Right lung (tissue), 5 donors: Measurements from ENCODE around the gene TEX19. TPM values are rescaled to one million over a fixed set of nuclear protein-coding genes. Genes with fewer than 3 reads are reported as not detected.
"Not testable (repeated sequence)": the region's sequence is repeated elsewhere in the genome, so short reads cannot be mapped to it uniquely, and the experiment has no call there.

Source experiments
- DNase-seq, 2 donors: peaks; one replicate each; pipeline ENCODE4 v3.0.0-alpha.2; 2013
- polyA plus RNA-seq, 5 donors: library from polyadenylated mRNA; unstranded; fragments of 120-200 nt; gene quantifications; one replicate each; pipeline versions ENCODE4 v1.2.1 to v1.2.3, GENCODE V29; 2013; ENCODE audit warnings: inconsistent platforms in 1 of 5, low replicate concordance in 1 of 5; ENCODE audit not compliant: insufficient read length in 5 of 5, insufficient read depth in 1 of 5

TEX19 gene
- polyA plus RNA-seq, 5 donors: not detected

DNA sequence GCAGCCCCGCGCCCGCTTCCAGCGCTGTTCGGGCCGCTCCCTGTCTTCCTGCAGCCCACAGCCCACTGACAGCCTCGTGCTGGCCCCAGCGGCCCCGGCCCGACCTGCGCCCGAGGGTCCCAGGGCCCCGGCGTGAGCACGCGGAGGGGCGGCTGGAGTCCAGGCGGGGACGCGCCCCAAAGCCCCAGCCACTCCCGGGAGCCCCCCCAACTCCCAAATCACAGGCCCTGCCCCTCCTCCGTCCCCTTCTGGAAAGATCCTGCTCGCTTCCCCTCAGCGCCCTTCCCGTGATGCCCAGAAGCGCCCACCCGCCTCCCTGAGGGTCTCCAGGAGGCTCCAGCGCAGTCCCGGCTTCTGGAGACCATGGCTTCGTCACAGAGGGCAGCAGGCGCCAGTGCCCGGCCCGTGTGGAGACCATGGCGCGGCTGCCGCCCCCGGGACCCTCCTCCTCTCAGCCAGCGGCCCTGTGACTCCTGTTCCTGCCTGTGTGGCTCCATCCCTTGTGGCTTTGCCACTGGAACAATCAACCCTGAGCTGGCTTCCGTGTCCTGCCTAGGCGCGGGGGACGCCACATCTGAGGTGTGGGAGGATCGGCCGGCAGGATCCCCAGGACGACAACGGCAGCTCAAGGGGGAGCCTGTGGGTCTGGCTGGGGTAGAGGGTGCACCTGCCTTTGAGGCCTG is 16.5 kb downstream of the TEX19 start:
- DNase-seq: no peak

DNA sequence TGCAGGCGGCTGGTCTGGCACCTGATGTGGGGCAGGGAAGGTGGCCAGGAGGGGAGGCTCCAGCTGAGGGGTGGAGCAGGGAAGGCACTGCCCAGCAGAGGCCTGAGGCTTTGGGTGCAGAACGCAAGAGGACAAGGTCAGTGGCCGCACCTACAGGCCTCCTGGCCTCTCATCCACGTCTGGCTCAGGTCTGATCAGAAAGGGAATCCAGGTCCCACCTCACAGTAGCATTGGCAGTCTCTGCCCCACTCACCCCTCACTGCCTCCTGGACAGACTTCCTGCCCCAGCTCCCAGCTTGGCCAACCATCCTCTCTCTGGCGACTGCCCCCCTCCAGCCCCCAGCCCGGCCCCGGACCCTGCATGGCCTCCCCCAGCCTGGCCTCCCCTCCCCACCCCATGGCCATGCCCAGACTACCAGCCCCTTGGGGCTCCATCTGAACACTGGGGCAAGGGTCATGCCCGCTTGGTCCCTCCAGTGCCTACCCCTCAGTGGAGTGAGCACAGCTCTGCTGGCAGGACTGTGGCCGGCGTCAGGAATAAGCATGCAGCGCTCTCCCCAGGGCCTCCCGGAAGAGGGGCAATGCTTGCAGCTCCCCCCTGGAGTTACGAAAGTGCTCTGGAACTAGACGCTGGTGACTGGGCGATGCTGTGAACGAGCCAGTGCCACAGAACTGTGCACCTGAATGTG is 17.1 kb downstream of the TEX19 start:
- no peak for DNase-seq

DNA sequence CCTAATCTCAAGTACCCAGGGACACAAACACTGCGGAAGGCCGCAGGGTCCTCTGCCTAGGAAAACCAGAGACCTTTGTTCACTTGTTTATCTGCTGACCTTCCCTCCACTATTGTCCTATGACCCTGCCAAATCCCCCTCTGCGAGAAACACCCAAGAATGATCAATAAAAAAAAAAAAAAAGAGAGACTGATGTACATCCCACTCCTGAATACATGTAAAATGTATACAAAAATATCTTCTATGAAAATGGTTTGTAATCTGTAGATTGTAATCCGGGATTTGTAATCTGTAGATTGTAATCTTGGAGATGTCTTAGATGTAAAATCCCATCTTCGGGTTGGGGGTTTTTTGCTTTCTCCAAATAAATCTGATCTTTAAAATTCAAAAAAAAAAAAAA is 18.2 kb downstream of the TEX19 start:
- DNase-seq: not testable (repeated sequence)

DNA sequence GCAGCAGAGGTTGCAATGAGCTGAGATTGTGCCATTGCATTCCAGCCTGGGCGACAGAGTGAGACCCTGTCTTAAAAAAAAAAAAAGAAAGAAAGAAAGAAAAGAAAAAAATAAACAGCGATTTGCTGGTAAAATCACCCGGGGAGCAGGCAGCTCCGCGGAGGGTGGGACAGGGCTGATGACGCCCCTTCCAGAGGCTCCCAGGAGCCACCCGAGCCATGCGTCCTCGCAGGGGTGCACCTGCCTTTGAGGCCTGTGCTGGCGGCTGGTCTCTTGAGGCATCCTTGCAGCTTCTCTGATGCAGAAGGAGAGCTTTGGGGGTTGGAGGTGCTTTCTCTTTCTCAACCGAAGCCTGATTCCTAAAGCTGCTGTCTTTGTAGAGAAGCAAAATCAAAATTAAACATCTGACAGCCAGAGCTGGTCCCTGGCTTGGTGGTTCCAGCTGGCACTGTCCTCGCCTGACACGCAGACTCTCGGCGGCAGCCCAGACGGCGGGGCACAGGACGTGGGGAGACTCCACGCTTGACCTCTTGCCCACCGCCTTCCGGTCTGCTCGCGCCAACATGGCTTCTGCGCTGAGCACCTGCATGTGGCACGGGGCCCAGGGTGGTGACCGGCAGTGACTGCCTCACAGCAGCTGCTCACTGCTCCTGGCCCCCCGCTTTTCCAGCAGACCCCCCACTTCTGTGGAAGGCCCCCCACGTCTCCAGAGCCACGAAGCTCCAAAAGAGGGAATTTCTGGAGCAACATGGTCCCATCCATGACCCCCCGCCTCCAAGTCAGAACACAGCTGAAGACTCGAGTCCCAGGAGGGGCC is 19.1 kb downstream of the TEX19 start:
- DNase-seq: no peak

DNA sequence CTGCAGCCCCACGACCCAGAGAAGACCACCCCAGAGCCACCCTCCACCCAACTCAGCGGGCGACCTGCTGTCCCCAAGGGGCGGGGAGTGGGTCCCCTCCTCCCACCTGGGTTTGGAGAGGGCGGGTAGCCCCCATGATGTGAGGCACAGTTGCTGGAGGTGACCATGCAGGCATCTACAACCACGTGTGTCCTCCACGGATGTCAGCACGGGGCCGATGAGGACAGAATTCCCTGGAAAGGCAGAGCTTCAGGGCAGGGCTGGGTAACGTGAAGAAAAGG is 19.6 kb downstream of the TEX19 start:
- DNase-seq: no peak

DNA sequence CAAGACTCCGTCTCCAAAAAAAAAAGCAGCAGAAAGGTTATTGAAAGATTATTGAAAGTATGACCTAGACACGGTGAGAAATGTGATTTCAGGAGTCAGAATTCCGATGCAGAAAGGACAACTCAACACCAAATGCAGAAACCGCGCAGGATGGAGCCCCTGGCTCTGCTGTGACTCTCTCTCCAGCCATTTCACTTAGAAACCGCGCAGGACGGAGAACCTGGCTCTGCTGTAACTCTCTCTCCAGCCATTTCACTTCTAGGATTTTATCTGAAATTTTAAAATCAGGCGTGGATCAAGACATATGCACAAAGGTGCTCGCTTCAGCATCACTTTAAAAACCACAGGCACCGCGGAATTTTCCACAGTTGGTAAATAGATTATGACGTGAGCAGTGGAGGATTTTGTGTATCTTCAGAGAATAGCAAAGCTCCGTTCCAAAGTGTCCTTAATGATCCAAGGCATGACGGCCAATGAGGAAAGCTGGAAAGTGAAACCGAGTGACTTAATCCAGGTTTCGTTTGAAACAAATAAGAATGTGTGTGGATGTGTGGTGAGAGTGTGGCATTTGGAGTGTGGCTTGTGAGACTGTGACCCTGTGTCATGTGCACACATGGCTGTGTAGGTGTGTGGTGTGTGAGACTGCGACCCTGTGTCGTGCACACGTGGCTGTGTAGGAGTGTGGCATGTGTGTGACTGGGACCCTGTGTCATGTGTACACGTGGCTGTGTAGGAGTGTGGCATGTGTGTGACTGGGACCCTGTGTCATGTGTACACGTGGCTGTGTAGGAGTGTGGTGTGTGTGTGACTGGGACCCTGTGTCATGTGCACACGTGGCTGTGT is 22.0 kb downstream of the TEX19 start:
- no peak for DNase-seq

DNA sequence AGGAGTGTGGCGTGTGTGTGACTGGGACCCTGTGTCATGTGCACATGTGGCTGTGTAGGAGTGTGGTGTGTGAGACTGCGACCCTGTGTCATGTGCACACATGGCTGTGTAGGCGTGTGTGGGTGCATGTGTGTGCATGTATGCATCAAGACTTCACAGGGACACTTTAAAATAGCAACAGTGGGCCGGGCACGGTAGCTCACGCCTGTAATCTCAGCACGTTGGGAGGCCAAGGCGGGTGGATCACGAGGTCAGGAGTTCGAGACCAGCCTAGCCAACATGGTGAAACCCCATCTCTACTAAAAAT is 22.6 kb downstream of the TEX19 start:
- not testable (repeated sequence) for DNase-seq

DNA sequence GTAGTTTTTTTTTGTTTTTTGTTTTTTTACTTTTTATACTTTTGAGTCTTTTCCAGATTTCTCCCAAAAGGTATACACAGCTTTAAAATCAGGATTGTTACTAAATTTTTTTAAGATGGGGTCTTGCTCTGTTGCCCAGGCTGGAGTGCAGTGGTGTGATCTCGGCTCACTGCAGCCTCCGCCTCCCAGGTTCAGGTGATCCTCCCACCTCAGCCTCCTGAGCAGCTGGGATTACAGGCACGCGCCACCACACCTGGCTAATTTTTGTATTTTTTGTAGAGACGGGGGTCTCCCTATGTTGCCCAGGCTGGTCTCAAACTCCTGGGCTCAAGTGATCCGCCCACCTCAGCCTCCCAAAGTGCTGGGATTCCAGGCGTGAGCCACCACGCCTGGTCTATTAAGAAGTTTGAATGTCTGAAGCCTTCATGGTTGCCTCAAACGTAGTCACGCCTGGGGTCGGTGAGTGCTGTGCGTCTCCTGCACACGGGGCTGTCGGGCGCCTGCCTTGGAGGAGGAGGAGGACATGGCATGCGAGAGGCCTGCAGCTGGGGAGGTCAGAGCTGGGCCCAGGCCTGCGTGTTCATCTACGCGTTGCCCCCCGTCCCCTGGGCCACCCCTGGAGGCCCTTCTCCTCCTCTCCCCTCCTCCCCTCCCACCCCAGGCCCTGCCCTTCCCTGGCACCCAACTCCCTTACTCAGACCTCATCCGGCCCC is 23.3 kb downstream of the TEX19 start:
- not testable (repeated sequence) for DNase-seq

DNA sequence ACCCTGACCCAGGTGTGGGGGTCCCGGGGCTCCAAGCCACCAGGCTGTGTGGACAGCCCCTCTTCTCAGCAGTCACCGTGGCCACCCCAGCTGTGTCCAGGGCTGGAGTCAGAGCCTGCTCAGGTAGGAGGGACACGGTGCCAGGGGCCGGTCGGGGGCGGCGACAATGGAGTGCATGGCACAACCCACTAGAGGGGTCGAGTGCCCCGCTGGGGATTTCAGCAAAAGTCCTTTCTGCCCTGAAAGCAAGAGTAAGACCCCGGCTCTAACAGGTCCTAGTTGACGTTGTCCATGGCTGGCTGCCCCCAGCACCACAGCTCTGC is 23.8 kb downstream of the TEX19 start:
- DNase-seq: no peak

DNA sequence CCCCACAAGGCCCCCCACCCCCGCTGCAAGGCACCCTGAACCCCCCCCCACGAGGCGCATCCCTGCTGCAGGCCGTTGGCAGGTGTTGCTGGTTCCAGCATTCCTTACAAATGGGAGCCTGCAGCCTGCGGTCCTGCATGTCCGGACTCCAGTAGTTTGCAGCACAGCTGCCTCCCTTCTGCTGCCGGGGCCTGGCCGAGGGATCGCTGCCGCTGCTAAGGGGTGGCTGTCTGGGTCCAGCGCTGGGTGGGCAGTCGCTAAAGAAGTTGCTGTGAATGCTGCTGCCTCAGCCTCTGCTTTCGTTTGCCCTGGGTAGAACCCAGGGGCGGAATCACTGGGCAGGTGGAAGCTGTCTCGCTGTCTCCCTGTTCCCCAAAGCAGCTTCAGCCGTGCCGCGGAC is 24.4 kb downstream of the TEX19 start:
- no peak for DNase-seq

DNA sequence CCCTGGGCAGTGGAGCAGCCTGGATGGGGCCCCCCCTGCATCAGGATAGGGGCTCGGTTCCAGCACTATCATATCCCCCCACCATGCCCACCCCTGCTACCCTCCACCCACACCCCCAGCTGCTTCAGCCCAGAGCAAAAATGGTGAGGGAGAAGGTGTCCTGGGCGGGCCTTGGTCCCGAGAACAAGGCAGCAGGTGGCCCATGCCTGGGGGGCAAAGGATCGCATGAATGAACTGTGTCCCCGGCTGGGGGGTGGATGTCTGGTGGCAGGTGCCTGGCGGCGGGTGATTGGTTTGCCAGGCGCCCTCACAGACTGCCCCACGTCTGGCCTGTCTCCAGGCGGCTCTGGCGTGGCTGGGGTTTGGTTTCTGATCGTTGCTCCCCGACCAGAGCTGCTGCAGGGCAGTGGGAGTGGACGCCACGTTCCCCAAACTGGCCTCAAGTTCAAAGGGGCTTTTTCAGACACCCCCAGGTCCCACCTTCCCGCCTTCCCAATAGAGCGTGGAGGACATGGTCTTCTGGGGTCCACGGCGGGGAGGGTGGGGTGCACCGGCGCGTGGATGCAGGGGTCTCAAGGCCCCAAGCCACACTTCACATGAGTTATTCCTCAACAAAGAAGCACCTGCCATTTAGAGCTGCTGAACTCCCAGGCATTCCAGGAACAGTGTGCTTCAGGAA is 25.1 kb downstream of the TEX19 start:
- DNase-seq: no peak

DNA sequence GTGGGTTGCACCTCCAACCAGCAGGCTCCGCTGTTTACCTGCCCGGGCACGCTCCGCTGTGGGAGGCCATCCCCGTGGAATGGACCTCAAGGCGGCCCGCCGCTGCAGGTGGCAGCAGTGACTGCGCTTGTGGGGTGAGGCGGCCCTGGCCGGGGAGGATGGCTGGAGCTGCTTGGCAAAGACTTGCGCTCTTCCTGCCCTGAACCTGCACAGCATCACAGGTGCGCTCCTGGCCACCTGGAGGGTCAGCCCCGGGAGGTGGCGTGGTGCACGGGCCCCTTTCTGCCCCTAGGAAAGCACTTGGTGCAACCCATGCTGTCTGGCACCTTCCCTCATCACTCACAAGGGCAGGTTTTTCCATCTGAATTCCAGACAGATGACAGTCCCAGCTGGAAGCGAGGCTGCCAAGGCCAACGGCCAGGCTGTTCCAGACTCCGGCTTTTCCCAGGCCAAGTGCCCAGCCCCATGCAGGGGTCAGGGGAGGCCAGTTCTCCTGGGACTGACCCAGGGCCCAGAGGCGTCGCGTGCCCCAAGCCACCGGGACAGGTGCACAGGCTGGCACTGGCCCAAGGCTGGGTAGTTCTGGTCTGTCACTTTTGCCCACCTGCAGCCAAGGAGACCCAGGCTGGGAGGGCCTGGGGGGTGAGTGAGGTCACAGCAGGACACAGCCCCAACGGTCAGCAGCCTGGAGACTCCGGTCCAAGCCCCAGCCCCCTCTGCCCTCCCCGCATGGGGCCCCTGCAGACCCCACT is 25.9 kb downstream of the TEX19 start:
- DNase-seq: no peak

DNA sequence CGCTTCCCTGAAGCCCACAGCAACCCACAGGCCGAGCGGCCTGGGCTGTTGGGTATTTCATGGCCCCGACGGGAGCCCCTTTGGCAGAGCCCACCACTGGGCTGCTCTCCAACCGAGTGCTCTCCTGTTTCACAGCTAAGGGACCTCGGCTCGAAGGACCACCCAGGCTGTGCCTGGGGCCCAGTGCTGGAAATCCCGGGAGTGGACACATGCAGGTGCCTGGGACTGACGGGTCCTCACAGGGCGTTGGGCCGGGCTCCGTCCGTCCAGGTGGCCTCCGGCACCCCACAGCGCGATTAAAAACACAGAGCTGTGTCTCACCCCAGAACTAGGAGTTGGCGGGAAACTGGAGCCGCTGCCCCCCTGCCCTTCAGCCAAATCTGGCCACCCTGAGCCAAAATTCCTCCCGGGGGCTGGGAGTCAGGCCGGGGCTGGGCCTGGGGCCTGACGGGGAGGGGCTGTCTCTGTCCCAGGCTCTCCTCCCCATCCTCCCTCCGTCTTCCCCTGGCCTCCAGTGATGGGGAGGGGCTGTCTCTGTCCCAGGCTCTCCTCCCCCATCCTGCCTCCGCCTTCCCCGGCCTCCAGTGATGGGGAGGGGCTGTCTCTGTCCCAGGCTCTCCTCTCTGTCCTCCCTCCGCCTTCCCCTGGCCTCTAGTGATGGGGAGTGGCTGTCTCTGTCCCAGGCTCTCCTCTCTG is 26.7 kb downstream of the TEX19 start:
- peak; percentile 33 to 37 for DNase-seq

DNA sequence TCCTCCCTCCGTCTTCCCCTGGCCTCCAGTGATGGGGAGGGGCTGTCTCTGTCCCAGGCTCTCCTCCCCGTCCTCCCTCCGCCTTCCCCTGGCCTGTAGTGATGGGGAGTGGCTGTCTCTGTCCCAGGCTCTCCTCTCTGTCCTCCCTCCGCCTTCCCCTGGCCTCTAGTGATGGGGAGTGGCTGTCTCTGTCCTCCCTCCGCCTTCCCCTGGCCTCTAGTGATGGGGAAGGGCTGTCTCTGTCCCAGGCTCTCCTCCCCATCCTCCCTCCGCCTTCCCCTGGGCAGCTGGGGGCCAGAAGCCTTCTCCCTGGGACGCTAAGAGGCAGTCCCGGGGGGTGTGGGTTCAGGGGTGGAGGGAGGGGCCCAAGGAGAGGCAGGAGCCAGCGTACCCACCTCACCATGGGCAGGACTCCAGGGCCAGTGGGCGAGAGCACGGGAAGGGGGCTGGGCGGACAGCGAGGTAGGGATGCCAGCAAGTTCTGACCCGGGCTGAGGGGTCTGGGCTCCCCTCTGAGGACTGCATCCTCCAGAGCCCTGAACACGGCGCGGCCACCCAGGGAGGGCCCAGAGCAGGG is 27.3 kb downstream of the TEX19 start:
- no peak for DNase-seq

DNA sequence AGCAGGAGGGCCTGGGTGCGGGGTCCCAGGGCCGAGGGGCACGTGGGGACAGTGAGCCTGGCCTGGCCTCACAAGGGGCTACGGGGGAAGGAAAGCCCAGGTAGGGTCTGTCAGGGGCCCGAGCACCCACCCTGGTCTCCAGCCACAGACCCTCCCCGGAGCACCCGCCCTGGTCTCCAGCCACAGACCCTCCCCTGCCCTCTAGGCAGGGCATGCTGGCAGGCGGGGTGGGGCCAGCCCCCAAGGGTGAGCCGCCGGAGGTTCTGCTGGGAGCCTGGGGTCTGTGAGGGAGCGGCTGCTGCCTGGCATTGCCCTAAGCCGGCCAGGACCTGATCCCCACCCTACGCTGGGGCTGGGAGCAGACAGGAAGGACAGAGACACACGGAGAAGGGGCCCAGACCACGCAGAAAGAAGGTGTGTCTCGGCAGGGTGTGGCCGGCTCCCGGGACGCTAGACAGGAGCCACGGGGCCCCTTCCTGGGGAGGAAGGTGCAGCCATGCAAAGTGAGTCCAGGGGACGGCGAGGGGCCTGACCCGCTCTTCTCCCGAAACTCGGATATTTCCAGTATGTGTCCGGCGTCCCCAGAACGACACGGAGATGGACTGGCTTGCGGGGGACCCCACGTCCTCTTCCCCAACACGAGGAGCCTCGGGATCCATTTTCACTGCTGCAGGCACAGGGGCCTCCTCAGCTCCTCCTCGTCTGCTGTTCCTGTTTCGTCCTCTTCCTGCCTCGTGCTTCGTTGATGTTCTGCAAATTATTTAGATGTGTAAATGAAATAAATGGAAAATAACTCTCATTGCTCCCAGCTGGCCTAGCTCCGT is 28.0 kb downstream of the TEX19 start:
- DNase-seq: no peak

DNA sequence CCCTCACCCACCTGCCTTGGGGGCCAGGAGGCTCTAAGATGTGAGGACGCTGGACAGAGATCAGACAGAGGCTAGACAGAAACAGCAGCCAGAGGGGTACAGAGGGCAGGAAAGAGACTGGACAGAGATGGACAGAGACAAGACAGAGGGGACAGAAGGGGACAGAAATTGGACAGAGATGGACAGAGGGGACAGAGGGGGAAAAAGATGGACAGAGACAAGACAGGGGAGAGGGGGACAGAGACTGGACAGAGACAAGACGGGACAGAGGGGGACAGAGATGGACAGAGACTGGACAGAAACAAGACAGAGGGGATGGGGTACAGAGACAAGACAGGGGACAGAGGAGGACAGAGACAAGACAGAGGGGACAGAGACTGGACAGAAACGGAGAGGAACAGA is 28.7 kb downstream of the TEX19 start:
- no peak for DNase-seq

DNA sequence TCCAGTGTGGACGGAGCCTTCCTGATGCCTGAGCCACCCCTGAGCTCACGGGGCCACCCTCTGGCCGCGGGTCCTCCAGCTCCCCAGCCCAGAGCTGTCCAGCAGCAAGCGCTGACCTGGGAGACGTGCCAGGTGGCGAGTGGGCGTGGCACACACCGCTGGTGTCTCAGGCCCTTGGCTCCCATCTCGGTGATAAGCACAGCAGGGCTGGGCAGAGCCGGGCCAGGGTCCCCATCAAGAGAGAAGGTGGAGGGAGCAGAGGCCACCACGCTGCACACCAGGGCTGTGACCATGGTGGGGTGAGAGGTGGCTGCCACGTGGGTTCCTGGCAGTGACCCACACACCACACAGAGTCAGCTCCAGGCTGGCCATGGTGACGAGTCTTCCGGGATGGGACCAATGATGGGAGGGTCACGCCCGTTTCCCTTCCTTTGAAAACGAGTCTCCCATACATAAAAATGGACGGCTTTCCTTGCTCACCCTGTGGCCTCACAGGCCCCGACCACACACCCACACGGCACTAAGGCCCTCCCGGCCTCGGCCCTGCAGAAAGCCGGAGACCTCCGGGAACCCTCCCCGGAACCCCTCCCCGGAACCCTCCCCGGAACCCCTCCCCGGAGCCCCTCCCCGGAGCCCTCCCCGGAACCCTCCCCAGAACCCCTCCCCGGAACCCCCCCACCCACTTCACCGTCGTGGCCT is 29.3 kb downstream of the TEX19 start:
- no peak for DNase-seq

DNA sequence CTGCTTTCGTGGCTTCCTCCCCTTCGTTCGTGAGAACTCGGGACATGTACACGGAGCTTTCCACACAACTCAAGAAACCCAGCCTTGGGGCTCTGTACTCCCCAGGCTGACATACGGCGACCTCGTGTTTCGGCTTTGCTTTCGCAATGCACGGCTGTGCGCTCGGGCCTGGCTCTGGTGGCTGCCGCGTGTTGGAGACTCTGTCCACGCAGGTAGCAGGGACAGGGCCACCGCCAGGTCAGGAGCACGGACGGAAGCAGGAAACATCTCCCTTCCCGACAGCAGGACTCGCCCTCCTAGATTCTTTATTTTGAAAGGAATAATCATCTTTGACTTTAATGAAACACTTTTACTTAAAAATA is 29.9 kb downstream of the TEX19 start:
- no peak for DNase-seq
